NT2/D1 (cell line): ENCODE data around the gene TRIL.

Source experiments
- SUZ12 ChIP-seq: IDR thresholded peaks from 2 replicates; pipeline ENCODE4 v1.6.1; 2011; ENCODE audit not compliant: insufficient read length, insufficient read depth; ENCODE audit errors: extremely low read depth
- YY1 ChIP-seq: IDR thresholded peaks from 2 replicates; pipeline ENCODE4 v1.6.1; 2011; ENCODE audit not compliant: insufficient read length, insufficient read depth
- ZNF274 ChIP-seq: IDR thresholded peaks from 2 replicates; pipeline ENCODE4 v1.6.1; 2011; ENCODE audit warnings: mild to moderate bottlenecking, low read depth, low read length

DNA sequence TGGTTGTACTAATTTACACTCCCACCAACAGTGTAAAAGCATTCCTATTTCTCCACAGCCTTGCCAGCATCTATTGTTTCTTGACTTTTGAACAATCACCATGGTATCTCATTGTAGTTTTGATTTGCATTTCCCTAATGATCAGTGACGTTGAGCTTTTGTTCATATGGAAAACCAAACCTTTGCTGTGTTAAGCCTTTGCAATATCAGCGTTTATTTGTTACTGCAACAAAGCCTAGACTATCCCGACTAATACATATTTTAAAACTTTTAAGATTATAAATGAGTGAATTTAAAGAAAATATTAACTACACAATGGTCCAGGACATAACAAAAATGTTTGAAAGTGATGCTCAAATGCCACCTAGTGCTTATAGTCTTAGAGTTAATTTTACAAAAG lies 26.6 kb downstream of the TRIL start:
- TF ChIP-seq ZNF274 (no peak), YY1 (no peak), SUZ12 (no peak)
